HCT116 (cell line): Measurements from ENCODE around the gene XYLT1. TPM values are rescaled to one million over a fixed set of nuclear protein-coding genes. Genes with fewer than 3 reads are reported as not detected.

ENCODE experiments used
- ATAC-seq: fragments of 200-7000 bp; cut with Tn5 transposase; 2 replicates; pipeline ENCODE4 v1.9.1; 2020; ENCODE audit warnings: mild to moderate bottlenecking, moderate library complexity
- BruUV-seq: library from RNA; stranded (reverse); fragments of 400-500 nt; replicated peaks from 2 replicates; lab custom pipeline; 2021; lab: Mats Ljungman, UMichigan
- CTCF ChIA-PET: fragments of 300-600 bp; sonication (Branson Sonifier 250); formaldehyde crosslinking; loops from one replicate; lab custom pipeline; 2021; ENCODE audit warnings: antibody characterized with exemption; lab: Charles Lee
- POLR2A ChIA-PET: fragments of 300-600, 350-600 bp; sonication (Branson Sonifier 250); formaldehyde crosslinking; loops from one replicate; lab custom pipeline; 2021; ENCODE audit warnings: antibody characterized with exemption; lab: Charles Lee
- RAD21 ChIA-PET, 2 experiments: fragments of 300-600 bp; sonication (Branson Sonifier 250); formaldehyde crosslinking; loops; one replicate each; lab custom pipeline; 2023; ENCODE audit warnings: low total read pairs in 2 of 2; ENCODE audit not compliant: uncharacterized antibody in 2 of 2, unreplicated experiment in 2 of 2, low non-redundant PET in 1 of 2; lab: Charles Lee
- DNase-seq: peaks from one replicate; pipeline ENCODE4 v3.0.0-alpha.2; 2010; ENCODE audit warnings: low read depth, low spot score
- H2AFZ ChIP-seq: fragments of 200-600 bp; shearing (Covaris generic), sonication (generic); 2 replicates; pipeline ENCODE4 v1.6.1; 2017; ENCODE audit warnings: low read depth, mixed run types, mixed read lengths, antibody characterized with exemption, low read length; ENCODE audit not compliant: poor library complexity, severe bottlenecking
- H3K27ac ChIP-seq: 2 replicates; pipeline ENCODE4 v1.5.1; 2012; ENCODE audit warnings: low read depth, low read length
- H3K27me3 ChIP-seq: fragments of 200-600 bp; sonication (generic); 2 replicates; pipeline ENCODE4 v1.6.1; 2016; ENCODE audit warnings: mixed run types, low read length, mixed read lengths; ENCODE audit not compliant: insufficient read depth
- H3K36me3 ChIP-seq, 2 experiments: fragments of 200-500 bp in 1 of 2; fragments of 200-600 bp in 1 of 2; sonication (Bioruptor generic) in 1 of 2; sonication (generic) in 1 of 2; 2 replicates each; pipeline versions ENCODE4 v1.5.1 to v1.6.1; 2014 to 2016; ENCODE audit warnings: low read length in 2 of 2, inconsistent platforms in 1 of 2, mixed read lengths in 1 of 2, mixed run types in 1 of 2; ENCODE audit not compliant: insufficient read depth in 2 of 2, control insufficient read depth in 1 of 2
- H3K4me1 ChIP-seq, 2 experiments: fragments of 200-600 bp in 1 of 2; sonication (generic) in 1 of 2; 2 replicates each; pipeline versions ENCODE4 v1.5.1 to v1.6.1; 2012 to 2017; ENCODE audit warnings: low read length in 2 of 2, inconsistent platforms in 1 of 2, mild to moderate bottlenecking in 1 of 2, mixed read lengths in 1 of 2, mixed run types in 1 of 2, moderate library complexity in 1 of 2; ENCODE audit not compliant: insufficient read depth in 2 of 2, control insufficient read depth in 1 of 2
- H3K4me2 ChIP-seq: fragments of 200-600 bp; sonication (generic); 2 replicates; pipeline ENCODE4 v1.6.1; 2017; ENCODE audit warnings: mixed run types, low read length, mixed read lengths
- H3K4me3 ChIP-seq, 2 experiments: fragments of 200-600 bp in 1 of 2; sonication (generic) in 1 of 2; replicated peaks in 1 of 2; 2 replicates each; pipeline ENCODE4 v1.5.1; 2011 to 2016; ENCODE audit warnings: low read length in 2 of 2, control low read depth in 1 of 2, low read depth in 1 of 2, mild to moderate bottlenecking in 1 of 2, mixed read lengths in 1 of 2, mixed run types in 1 of 2
- H3K79me2 ChIP-seq: fragments of 200-600 bp; sonication (generic); 2 replicates; pipeline ENCODE4 v1.6.1; 2017; ENCODE audit warnings: mild to moderate bottlenecking, mixed run types, low read length, moderate library complexity, mixed read lengths; ENCODE audit not compliant: insufficient read depth
- H3K9ac ChIP-seq: fragments of 200-600 bp; sonication (generic); 2 replicates; pipeline ENCODE4 v1.6.1; 2016; ENCODE audit warnings: low read length, mixed read lengths
- H3K9me2 ChIP-seq: fragments of 200-600 bp; sonication (generic), shearing (Covaris generic); 2 replicates; pipeline ENCODE4 v1.6.1; 2017; ENCODE audit warnings: mixed run types, mild to moderate bottlenecking, moderate library complexity; ENCODE audit not compliant: insufficient read depth
- H3K9me3 ChIP-seq, 2 experiments: fragments of 200-500 bp in 1 of 2; fragments of 200-600 bp in 1 of 2; sonication (Bioruptor generic) in 1 of 2; sonication (generic) in 1 of 2; 2 replicates each; pipeline ENCODE4 v1.6.1; 2014 to 2017; ENCODE audit warnings: low read length in 2 of 2, mixed read lengths in 2 of 2, inconsistent platforms in 1 of 2, low read depth in 1 of 2, mild to moderate bottlenecking in 1 of 2, mixed run types in 1 of 2, moderate library complexity in 1 of 2; ENCODE audit not compliant: control insufficient read depth in 1 of 2, insufficient read depth in 1 of 2
- H4K20me1 ChIP-seq: fragments of 200-600 bp; sonication (generic), shearing (Covaris generic); 2 replicates; pipeline ENCODE4 v1.6.1; 2017; ENCODE audit warnings: mixed run types, mild to moderate bottlenecking, moderate library complexity; ENCODE audit not compliant: insufficient read depth
- CBX3 ChIP-seq: IDR thresholded peaks from 2 replicates; pipeline ENCODE4 v1.6.1; 2012; ENCODE audit warnings: low read depth
- CEBPB ChIP-seq: IDR thresholded peaks from 2 replicates; pipeline ENCODE4 v1.6.1; 2012; ENCODE audit warnings: low read depth
- ELF1 ChIP-seq: IDR thresholded peaks from 2 replicates; pipeline ENCODE4 v1.6.1; 2012; ENCODE audit warnings: low read depth, borderline replicate concordance
- EZH2 ChIP-seq: fragments of 200-600 bp; sonication (generic); IDR thresholded peaks from 2 replicates; pipeline ENCODE4 v1.6.1; 2017; ENCODE audit warnings: antibody characterized with exemption, mixed run types
- FOSL1 ChIP-seq: IDR thresholded peaks from 2 replicates; pipeline ENCODE4 v1.6.1; 2012; ENCODE audit warnings: low read depth
- POLR2A ChIP-seq: IDR thresholded peaks from 2 replicates; pipeline ENCODE4 v1.7.0; 2011; ENCODE audit warnings: borderline replicate concordance; ENCODE audit not compliant: insufficient read depth, insufficient read length; ENCODE audit errors: extremely low read depth
- POLR2AphosphoS5 ChIP-seq: IDR thresholded peaks from 2 replicates; pipeline ENCODE4 v1.6.1; 2011; ENCODE audit warnings: mild to moderate bottlenecking, low read depth, low read length, moderate library complexity
- RAD21 ChIP-seq: IDR thresholded peaks from 2 replicates; pipeline ENCODE4 v1.6.1; 2012; ENCODE audit warnings: low read depth, mild to moderate bottlenecking
- SIN3A ChIP-seq: IDR thresholded peaks from 2 replicates; pipeline ENCODE4 v1.6.1; 2012; ENCODE audit warnings: low read depth
- SRF ChIP-seq: IDR thresholded peaks from 2 replicates; pipeline ENCODE4 v1.6.1; 2012; ENCODE audit warnings: low read depth
- TCF7L2 ChIP-seq: IDR thresholded peaks from 2 replicates; pipeline ENCODE4 v1.7.0; 2011; ENCODE audit warnings: borderline replicate concordance, inconsistent platforms; ENCODE audit not compliant: insufficient read depth, insufficient read length; ENCODE audit errors: extremely low read depth
- ZFX ChIP-seq: fragments of 450-650 bp; IDR thresholded peaks from 2 replicates; pipeline ENCODE4 v1.6.1; 2017
- intact Hi-C: fragments of 100-400 bp; cut with micrococcal nuclease; formaldehyde crosslinking; loops from 2 replicates; pipeline ENCODE4 v1.10.0; 2022
- total RNA-seq: library from RNA; stranded (reverse); gene quantifications from one replicate; pipeline ENCODE4 v1.2.1, GENCODE V29; 2021; ENCODE audit not compliant: unreplicated experiment
- TF ChIP-seq, protein P1 (sequence below), 3 experiments: fragments of 200-600 bp in 1 of 3; sonication (generic) in 1 of 3; IDR thresholded peaks in 2 of 3; conservative IDR thresholded peaks in 1 of 3; 2 replicates each; pipeline ENCODE4 v1.5.1; 2012 to 2017; ENCODE audit warnings: low read depth in 2 of 3, low read length in 2 of 3, antibody characterized with exemption in 1 of 3, borderline replicate concordance in 1 of 3, control low read depth in 1 of 3, mild to moderate bottlenecking in 1 of 3, mixed read lengths in 1 of 3, mixed run types in 1 of 3, moderate library complexity in 1 of 3; ENCODE audit not compliant: insufficient read depth in 1 of 3
- TF ChIP-seq, protein P2 (sequence below): IDR thresholded peaks from 2 replicates; pipeline ENCODE4 v1.6.1; 2012
- TF ChIP-seq, protein P3 (sequence below): IDR thresholded peaks from 2 replicates; pipeline ENCODE4 v1.6.1; 2012

Gene XYLT1
- total RNA-seq, 1 experiment from 2014 or later: 4.5 TPM

DNA sequence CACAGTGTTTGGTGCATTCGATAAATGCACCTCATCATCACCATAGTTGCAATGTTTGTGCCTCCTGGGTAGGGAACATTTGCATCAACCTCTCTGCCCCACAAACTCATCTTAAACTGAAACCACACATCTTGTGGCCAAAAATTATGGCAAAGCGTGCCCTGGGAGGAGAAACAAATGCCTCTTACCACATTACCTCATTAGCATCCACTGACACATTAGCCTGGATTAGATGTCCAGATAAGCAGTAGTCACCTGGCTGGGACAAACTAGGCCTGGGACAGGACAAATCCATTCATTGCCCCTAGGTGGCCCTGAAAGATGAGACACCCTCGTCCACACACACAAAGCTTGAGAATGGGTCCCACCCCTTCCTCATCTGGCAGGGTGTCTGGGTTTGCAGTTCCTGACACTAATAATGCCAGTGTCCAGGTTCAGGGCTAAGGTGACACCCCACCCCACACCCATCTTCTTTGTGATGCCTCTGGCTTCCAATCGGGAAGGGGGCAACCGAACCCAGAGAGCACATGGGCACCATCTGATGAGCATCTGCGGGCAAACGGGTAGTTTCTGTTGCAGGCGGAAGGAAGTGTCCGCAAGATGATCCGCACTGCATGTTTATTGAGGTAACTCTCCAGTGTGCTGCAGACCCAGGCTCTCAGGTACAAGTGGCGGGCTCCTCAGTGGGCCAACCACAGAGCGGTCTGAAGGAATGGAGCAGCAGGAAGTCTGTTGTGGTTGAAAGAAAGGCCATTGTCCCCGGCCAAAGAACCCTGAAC, 8.6 kb downstream of the XYLT1 start:
- intact Hi-C loops: loop anchor here (10.0 kb wide), 1 partner anchor 597 kb away; no protein-coding TSS in a partner anchor
- H4K20me1 ChIP-seq: no peaks in the 10 kb centered on the region
- no peaks in the 10 kb centered on the region for H3K9me2 ChIP-seq
- POLR2A ChIA-PET: no interaction called here
- H3K9ac ChIP-seq: no peak overlapping the region
- H3K27ac ChIP-seq: no peak overlapping the region
- no peak overlapping the region for H3K4me2 ChIP-seq
- no peaks in the 10 kb centered on the region for H3K27me3 ChIP-seq
- DNase-seq: no peak
- H3K9me3 ChIP-seq: no peaks in the 10 kb centered on the region
- H2AFZ ChIP-seq: no peak overlapping the region
- H3K4me1 ChIP-seq: no peaks in the 10 kb centered on the region
- no peaks in the 10 kb centered on the region for H3K36me3 ChIP-seq
- TF ChIP-seq, protein P1, sequence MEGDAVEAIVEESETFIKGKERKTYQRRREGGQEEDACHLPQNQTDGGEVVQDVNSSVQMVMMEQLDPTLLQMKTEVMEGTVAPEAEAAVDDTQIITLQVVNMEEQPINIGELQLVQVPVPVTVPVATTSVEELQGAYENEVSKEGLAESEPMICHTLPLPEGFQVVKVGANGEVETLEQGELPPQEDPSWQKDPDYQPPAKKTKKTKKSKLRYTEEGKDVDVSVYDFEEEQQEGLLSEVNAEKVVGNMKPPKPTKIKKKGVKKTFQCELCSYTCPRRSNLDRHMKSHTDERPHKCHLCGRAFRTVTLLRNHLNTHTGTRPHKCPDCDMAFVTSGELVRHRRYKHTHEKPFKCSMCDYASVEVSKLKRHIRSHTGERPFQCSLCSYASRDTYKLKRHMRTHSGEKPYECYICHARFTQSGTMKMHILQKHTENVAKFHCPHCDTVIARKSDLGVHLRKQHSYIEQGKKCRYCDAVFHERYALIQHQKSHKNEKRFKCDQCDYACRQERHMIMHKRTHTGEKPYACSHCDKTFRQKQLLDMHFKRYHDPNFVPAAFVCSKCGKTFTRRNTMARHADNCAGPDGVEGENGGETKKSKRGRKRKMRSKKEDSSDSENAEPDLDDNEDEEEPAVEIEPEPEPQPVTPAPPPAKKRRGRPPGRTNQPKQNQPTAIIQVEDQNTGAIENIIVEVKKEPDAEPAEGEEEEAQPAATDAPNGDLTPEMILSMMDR (IDR thresholded peaks at IDR 0.05 in 2 of 3, conservative IDR thresholded peaks at IDR 0.05 in 1 of 3; ENCODE audit: borderline replicate concordance in 1 of 3, insufficient read depth in 1 of 3, low read depth in 2 of 3, low read length in 2 of 3): peak in 1 of 3 experiments; percentile 11; a peak in 1 of 6 replicates
- TF ChIP-seq RAD21: no peak
- no peak for TF ChIP-seq SRF
- TF ChIP-seq EZH2: no peak
- TF ChIP-seq, all 23 proteins: peak for 1
- Histone ChIP-seq H3K4me3 (no peak overlapping the region), H3K79me2 (no peaks in the 10 kb centered on the region)
- ChIA-PET CTCF (no interaction called here), RAD21 (no interaction called here)
- no TSS peak for BruUV-seq
- ATAC-seq: no peak

DNA sequence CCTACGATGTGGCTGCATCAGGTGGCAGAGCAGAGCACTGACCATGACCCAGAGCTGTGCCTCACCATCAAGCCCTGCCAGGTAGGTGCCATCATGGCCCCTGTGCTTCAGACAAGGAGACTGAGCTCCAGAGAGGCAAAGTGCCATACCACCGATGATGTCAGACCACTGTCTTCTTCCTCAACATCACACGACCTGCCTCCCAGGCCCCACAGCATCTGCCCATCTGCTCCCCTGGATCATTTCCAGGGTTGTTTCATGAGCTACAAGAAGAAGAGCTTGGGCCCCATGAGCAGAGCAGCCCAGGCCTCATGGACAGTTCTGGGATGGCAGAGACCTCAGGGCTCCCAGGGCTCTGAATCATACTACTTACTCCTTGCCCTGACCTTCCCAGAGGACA, 9.9 kb downstream of the XYLT1 start:
- ATAC-seq: no peak
- ChIA-PET POLR2A (no interaction called here), CTCF (no interaction called here), RAD21 (no interaction called here)
- H4K20me1 ChIP-seq: no peaks in the 10 kb centered on the region
- H3K9me2 ChIP-seq: no peaks in the 10 kb centered on the region
- no peak overlapping the region for H2AFZ ChIP-seq
- no peaks in the 10 kb centered on the region for H3K27me3 ChIP-seq
- H3K4me2 ChIP-seq: no peak overlapping the region
- H3K4me1 ChIP-seq: no peaks in the 10 kb centered on the region
- H3K9ac ChIP-seq: no peak overlapping the region
- DNase-seq: no peak
- no peak overlapping the region for H3K4me3 ChIP-seq
- no peaks in the 10 kb centered on the region for H3K79me2 ChIP-seq
- no peaks in the 10 kb centered on the region for H3K36me3 ChIP-seq
- no TSS peak for BruUV-seq
- H3K9me3 ChIP-seq: no peaks in the 10 kb centered on the region
- no peak overlapping the region for H3K27ac ChIP-seq
- intact Hi-C loops: loop anchor here (10.0 kb wide), 1 partner anchor 596 kb away; no protein-coding TSS in a partner anchor
- TF ChIP-seq POLR2A: no peak
- TF ChIP-seq POLR2AphosphoS5: no peak
- TF ChIP-seq ZFX: no peak
- TF ChIP-seq, protein P2, sequence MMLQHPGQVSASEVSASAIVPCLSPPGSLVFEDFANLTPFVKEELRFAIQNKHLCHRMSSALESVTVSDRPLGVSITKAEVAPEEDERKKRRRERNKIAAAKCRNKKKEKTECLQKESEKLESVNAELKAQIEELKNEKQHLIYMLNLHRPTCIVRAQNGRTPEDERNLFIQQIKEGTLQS: no peak
- no peak for TF ChIP-seq SRF
- TF ChIP-seq CEBPB: no peak
- TF ChIP-seq, protein P1 (IDR thresholded peaks at IDR 0.05 in 2 of 3, conservative IDR thresholded peaks at IDR 0.05 in 1 of 3; ENCODE audit: borderline replicate concordance in 1 of 3, insufficient read depth in 1 of 3, low read depth in 2 of 3, low read length in 2 of 3): no peak
- no peak for TF ChIP-seq ELF1
- no peak for TF ChIP-seq FOSL1
- TF ChIP-seq CBX3: no peak
- TF ChIP-seq, protein P3, sequence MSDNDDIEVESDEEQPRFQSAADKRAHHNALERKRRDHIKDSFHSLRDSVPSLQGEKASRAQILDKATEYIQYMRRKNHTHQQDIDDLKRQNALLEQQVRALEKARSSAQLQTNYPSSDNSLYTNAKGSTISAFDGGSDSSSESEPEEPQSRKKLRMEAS: no peak
- TF ChIP-seq TCF7L2: no peak
- no peak for TF ChIP-seq SIN3A
- no peak for TF ChIP-seq RAD21
